ENCODE data around the gene SMYD3. TPM values are rescaled to one million over a fixed set of nuclear protein-coding genes. Genes with fewer than 3 reads are reported as not detected.

The SMYD3 gene
- total and polyA plus RNA-seq, 10 of the 15 experiments (the other 5 are each of a cell fraction or from before 2014, with no cell fraction given): 18.3 to 54.0 (median 24.8) TPM

DNA sequence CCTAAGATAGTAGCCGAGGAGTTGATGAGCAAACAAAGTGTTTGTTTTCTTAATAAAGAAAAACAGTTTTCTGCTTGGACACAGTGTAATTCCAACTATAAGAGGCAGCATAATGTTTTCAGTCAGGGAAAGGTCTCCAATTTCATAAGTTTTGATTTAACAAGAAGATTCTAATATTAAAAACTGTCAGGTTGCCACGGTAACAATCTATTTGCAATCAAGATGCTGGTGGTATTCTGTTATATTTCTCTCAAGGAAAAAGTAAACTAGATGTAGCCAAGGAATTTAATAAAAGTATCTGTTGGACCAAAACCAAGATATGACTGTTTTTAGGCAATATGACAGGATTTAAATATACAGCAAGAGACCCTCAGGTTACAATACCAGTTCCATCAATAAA lies 211.7 kb downstream of the SMYD3 start:
- no peaks in the 10 kb centered on the region for H3K79me2 ChIP-seq (ENCODE audit: control insufficient read depth, insufficient read depth, low read length)
- ChIA-PET SMC1A (ENCODE audit: uncharacterized antibody, unreplicated experiment) (no interaction called here), RAD21 (ENCODE audit: unreplicated experiment) (no interaction called here), CTCF (no interaction called here), POLR2A (no interaction called here)
- 96% methylated on average over 2 of the region's 2 CpGs for WGBS (ENCODE audit: insufficient coverage, insufficient replicate concordance, low lambda C conversion rate, missing lambda C conversion rate)
- DNase-seq (ENCODE audit: low read depth, low spot score) (no peak), ATAC-seq (no peak), FAIRE-seq (no peak)
- H3K27ac ChIP-seq (ENCODE audit: control insufficient read depth, insufficient read depth): no peak overlapping the region
- intact Hi-C loops (cut with micrococcal nuclease; ENCODE audit: unreplicated experiment) (no loop called here), in situ Hi-C loops (cut with MboI) (no loop called here)
- H3K36me3 ChIP-seq (ENCODE audit: control insufficient read depth in 2 of 2, insufficient read depth in 2 of 2, low read length in 1 of 2): no peaks in the 10 kb centered on the region
- no peak overlapping the region for H3K4me3 ChIP-seq
- BruUV-seq (replicated peaks): no TSS peak
- H4K20me1 ChIP-seq (ENCODE audit: control insufficient read depth, insufficient read depth): no peaks in the 10 kb centered on the region
- H3K4me2 ChIP-seq (ENCODE audit: control insufficient read depth, insufficient read depth): no peak overlapping the region
- no peak overlapping the region for H2AFZ ChIP-seq (ENCODE audit: control insufficient read depth, low read depth, low read length)
- no peaks in the 10 kb centered on the region for H3K9me3 ChIP-seq (replicated peaks; ENCODE audit: control insufficient read depth, insufficient read depth, low read length)
- H3K9ac ChIP-seq (ENCODE audit: control insufficient read depth, insufficient read depth, low read length): no peak overlapping the region
- no peaks in the 10 kb centered on the region for H3K27me3 ChIP-seq (replicated peaks in 1 of 2; ENCODE audit: control insufficient read depth in 2 of 2, insufficient read depth in 2 of 2, low read length in 1 of 2)
- TF ChIP-seq SP1 (IDR thresholded peaks at IDR 0.05; ENCODE audit: low read depth, low read length): no peak
- TF ChIP-seq NR2C2 (IDR thresholded peaks at IDR 0.05; ENCODE audit: borderline replicate concordance, control insufficient read depth, insufficient read length, low read depth): no peak
- TF ChIP-seq IRF4 (IDR thresholded peaks at IDR 0.05; ENCODE audit: low read depth, low read length): no peak
- H3K4me1 ChIP-seq (ENCODE audit: control insufficient read depth, insufficient read depth, low read length): no peaks in the 10 kb centered on the region

DNA sequence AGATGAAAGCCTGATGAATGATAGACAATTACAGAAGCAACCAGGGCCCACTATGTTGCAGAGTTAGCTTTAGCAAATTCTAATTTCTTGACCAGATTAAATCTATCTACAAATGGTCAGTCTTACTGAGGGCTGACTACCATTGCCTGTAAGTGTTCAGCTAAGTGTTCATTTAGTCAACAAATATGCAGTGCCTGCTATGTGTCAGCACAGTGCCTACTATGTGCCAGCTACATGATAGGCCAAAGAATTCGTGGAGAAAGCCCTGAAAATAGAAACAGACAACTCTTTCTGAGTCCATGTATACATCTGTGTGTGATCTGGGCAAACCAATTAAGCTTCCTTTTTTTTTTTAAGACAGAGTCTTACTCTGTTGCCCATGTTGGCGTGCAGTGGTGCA lies 212.8 kb downstream of the SMYD3 start:
- intact Hi-C loops (cut with micrococcal nuclease; ENCODE audit: unreplicated experiment) (no loop called here), in situ Hi-C loops (cut with MboI) (no loop called here)
- ChIA-PET CTCF (no interaction called here), RAD21 (ENCODE audit: unreplicated experiment) (no interaction called here), SMC1A (ENCODE audit: uncharacterized antibody, unreplicated experiment) (interaction anchor here (0.6 kb wide), 2 partner anchors 125 to 161 kb away, joined by 3 read pairs; no protein-coding TSS in a partner anchor), POLR2A (interaction anchor here (0.6 kb wide), 1 partner anchor 21 kb away, joined by 5 read pairs; no protein-coding TSS in a partner anchor)
- Histone ChIP-seq H3K79me2 (ENCODE audit: control insufficient read depth, insufficient read depth, low read length) (no peaks in the 10 kb centered on the region), H3K4me3 (no peak overlapping the region), H4K20me1 (ENCODE audit: control insufficient read depth, insufficient read depth) (no peaks in the 10 kb centered on the region), H3K4me1 (ENCODE audit: control insufficient read depth, insufficient read depth, low read length) (no peaks in the 10 kb centered on the region), H2AFZ (ENCODE audit: control insufficient read depth, low read depth, low read length) (no peak overlapping the region), H3K36me3 (ENCODE audit: control insufficient read depth in 2 of 2, insufficient read depth in 2 of 2, low read length in 1 of 2) (no peaks in the 10 kb centered on the region), H3K9ac (ENCODE audit: control insufficient read depth, insufficient read depth, low read length) (no peak overlapping the region), H3K27ac (ENCODE audit: control insufficient read depth, insufficient read depth) (no peak overlapping the region), H3K9me3 (replicated peaks; ENCODE audit: control insufficient read depth, insufficient read depth, low read length) (no peaks in the 10 kb centered on the region), H3K4me2 (ENCODE audit: control insufficient read depth, insufficient read depth) (no peak overlapping the region), H3K27me3 (replicated peaks in 1 of 2; ENCODE audit: control insufficient read depth in 2 of 2, insufficient read depth in 2 of 2, low read length in 1 of 2) (no peaks in the 10 kb centered on the region)
- BruUV-seq (replicated peaks): no TSS peak
- FAIRE-seq (no peak), DNase-seq (ENCODE audit: low read depth, low spot score) (no peak), ATAC-seq (no peak)
- WGBS (ENCODE audit: insufficient coverage, insufficient replicate concordance, low lambda C conversion rate, missing lambda C conversion rate): 60% methylated on average over 1 of the region's 2 CpGs
- TF ChIP-seq BMI1 (IDR thresholded peaks at IDR 0.05; ENCODE audit: borderline replicate concordance) (no peak), EED (IDR thresholded peaks at IDR 0.05; ENCODE audit: low read depth) (no peak), ZZZ3 (IDR thresholded peaks at IDR 0.05; ENCODE audit: control insufficient read depth, insufficient read length, low read depth) (no peak), MTA2 (IDR thresholded peaks at IDR 0.05; ENCODE audit: low read depth) (no peak), FOXM1 (IDR thresholded peaks at IDR 0.05; ENCODE audit: low read depth, low read length) (no peak)
- TF ChIP-seq, protein P1, sequence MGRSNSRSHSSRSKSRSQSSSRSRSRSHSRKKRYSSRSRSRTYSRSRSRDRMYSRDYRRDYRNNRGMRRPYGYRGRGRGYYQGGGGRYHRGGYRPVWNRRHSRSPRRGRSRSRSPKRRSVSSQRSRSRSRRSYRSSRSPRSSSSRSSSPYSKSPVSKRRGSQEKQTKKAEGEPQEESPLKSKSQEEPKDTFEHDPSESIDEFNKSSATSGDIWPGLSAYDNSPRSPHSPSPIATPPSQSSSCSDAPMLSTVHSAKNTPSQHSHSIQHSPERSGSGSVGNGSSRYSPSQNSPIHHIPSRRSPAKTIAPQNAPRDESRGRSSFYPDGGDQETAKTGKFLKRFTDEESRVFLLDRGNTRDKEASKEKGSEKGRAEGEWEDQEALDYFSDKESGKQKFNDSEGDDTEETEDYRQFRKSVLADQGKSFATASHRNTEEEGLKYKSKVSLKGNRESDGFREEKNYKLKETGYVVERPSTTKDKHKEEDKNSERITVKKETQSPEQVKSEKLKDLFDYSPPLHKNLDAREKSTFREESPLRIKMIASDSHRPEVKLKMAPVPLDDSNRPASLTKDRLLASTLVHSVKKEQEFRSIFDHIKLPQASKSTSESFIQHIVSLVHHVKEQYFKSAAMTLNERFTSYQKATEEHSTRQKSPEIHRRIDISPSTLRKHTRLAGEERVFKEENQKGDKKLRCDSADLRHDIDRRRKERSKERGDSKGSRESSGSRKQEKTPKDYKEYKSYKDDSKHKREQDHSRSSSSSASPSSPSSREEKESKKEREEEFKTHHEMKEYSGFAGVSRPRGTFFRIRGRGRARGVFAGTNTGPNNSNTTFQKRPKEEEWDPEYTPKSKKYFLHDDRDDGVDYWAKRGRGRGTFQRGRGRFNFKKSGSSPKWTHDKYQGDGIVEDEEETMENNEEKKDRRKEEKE (IDR thresholded peaks at IDR 0.05): no peak
- TF ChIP-seq, protein P2, sequence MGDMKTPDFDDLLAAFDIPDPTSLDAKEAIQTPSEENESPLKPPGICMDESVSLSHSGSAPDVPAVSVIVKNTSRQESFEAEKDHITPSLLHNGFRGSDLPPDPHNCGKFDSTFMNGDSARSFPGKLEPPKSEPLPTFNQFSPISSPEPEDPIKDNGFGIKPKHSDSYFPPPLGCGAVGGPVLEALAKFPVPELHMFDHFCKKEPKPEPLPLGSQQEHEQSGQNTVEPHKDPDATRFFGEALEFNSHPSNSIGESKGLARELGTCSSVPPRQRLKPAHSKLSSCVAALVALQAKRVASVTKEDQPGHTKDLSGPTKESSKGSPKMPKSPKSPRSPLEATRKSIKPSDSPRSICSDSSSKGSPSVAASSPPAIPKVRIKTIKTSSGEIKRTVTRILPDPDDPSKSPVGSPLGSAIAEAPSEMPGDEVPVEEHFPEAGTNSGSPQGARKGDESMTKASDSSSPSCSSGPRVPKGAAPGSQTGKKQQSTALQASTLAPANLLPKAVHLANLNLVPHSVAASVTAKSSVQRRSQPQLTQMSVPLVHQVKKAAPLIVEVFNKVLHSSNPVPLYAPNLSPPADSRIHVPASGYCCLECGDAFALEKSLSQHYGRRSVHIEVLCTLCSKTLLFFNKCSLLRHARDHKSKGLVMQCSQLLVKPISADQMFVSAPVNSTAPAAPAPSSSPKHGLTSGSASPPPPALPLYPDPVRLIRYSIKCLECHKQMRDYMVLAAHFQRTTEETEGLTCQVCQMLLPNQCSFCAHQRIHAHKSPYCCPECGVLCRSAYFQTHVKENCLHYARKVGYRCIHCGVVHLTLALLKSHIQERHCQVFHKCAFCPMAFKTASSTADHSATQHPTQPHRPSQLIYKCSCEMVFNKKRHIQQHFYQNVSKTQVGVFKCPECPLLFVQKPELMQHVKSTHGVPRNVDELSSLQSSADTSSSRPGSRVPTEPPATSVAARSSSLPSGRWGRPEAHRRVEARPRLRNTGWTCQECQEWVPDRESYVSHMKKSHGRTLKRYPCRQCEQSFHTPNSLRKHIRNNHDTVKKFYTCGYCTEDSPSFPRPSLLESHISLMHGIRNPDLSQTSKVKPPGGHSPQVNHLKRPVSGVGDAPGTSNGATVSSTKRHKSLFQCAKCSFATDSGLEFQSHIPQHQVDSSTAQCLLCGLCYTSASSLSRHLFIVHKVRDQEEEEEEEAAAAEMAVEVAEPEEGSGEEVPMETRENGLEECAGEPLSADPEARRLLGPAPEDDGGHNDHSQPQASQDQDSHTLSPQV (IDR thresholded peaks at IDR 0.05): no peak
